DND-41 (cell line): ENCODE measurements around the gene DDIT4.

Experiments
- CTCF ChIP-seq: IDR thresholded peaks from 2 replicates; pipeline ENCODE4 v1.5.1; 2012; ENCODE audit warnings: borderline replicate concordance, low read length, moderate library complexity, mild to moderate bottlenecking; ENCODE audit not compliant: poor library complexity, severe bottlenecking; ENCODE audit errors: extremely low read depth
- EZH2 ChIP-seq: IDR thresholded peaks from 3 replicates; pipeline ENCODE4 v1.6.1; 2012; ENCODE audit warnings: borderline replicate concordance, low read depth, mild to moderate bottlenecking, moderate library complexity, low read length, inconsistent platforms; ENCODE audit not compliant: severe bottlenecking

- no peak for TF ChIP-seq CTCF
- TF ChIP-seq EZH2, result no peak
Observed at GRCh38 chr10:72315054-72315453, 41.3 kb downstream of the DDIT4 start.
